ENCODE results near the gene PTS. TPM values are rescaled to one million over a fixed set of nuclear protein-coding genes. Genes with fewer than 3 reads are reported as not detected.
A peak's percentile ranks its signal among the peaks of the same experiment; 100 is the strongest.

The PTS gene
- total and polyA plus RNA-seq, 5 experiments from 2014 or later, result 4.6 to 30.8 (median 7.6) TPM

DNA sequence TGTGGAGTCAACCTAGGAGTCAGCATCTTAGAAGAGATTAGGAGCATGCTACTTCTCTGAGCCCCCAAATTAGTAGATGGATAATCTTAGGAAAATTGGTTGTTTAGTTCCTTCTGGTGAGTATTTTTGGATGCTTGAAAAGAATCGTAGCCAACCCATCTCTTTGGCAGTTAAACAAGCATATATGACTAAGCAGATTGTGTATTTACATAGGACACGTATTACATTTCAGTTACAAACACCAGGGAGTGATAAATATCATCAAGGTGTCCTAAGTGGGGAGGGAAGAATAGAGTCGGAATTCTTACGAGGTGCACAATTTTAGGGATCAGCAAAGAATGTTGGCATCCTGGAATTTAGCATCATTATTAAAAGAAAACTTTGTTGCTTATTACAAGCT, 21.0 kb downstream of the PTS start:
- Mint-ChIP-seq H3K9me3 (peaks cover 0 to 31% (median 10%) of the 10 kb centered on the region in 9 donors), H3K4me1 (peaks cover 0 to 2% (median 0%) of the 10 kb centered on the region in 4 donors), H3K4me3 (no peak overlapping the region), H3K36me3 (peaks cover 15 to 26% (median 16%) of the 10 kb centered on the region in 3 donors), H3K27ac (no peak overlapping the region), H3K27me3 (no peaks in the 10 kb centered on the region)
- DNase-seq (no peak), ATAC-seq (no peak)
- POLR2A ChIA-PET, result no interaction called here

DNA sequence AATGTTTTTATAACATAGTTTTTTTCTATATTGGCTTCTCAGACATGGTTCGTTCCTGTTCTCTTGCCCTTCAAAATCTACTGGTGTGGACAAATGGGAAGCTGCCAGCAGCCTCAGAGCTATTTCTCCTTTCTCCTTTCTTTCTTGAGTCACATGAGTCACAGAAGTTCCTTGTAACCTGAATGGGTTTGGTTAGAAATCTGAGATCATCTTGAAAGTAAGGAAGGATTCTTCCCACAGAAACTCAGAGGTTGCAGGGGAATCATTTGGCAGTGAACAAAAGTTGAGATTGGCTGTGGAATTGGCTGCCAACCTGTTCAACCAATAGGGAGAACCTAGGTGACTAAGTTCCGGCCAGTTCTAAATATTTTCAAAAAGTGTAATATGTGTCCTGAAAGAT, 22.0 kb downstream of the PTS start:
- Mint-ChIP-seq H3K27me3 (no peaks in the 10 kb centered on the region), H3K27ac (no peak overlapping the region), H3K9me3 (peaks cover 0 to 26% (median 7%) of the 10 kb centered on the region in 9 donors), H3K4me1 (peaks cover 0 to 2% (median 0%) of the 10 kb centered on the region in 4 donors), H3K4me3 (no peak overlapping the region), H3K36me3 (peaks cover 8 to 16% (median 9%) of the 10 kb centered on the region in 3 donors)
- POLR2A ChIA-PET, result no interaction called here
- ATAC-seq, result no peak
- DNase-seq, result no peak

DNA sequence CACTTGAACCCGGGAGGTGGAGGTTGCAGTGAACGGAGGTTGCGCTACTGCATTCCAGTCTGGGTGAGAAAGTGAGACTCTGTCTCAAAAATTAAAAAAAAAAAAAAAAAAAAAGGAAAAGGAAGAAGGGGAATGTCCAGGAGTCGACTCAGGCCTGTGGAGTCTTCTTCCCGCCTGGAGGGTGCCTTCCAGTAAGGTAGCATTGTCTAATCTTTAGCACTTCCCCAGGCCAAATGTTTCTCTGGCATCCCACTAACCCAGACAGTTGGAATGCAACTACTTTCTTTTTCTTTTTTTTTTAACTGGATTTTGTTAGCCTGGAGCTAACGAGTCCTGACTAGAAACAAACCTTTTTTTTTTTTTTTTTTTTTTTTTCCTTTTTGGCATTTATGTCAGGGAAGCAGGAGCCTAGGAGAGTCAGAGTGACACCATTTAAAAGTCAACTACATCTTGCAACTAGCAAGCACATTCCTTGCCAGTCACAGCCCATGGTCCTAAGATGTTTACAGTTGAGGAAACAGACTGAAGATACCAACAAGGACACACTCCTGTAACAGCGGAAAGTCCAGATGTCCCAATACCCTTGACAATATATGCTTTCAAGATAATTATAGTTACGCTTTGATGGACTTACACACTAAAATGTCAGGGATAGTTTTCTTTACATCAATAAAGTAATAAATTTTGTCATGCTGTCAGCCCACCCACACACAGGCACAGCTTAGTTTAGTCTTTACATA, 23.8 kb downstream of the PTS start:
- Mint-ChIP-seq H3K4me3 (no peak overlapping the region), H3K27me3 (no peaks in the 10 kb centered on the region), H3K4me1 (no peaks in the 10 kb centered on the region), H3K27ac (no peak overlapping the region), H3K36me3 (peaks cover 0 to 5% (median 2%) of the 10 kb centered on the region in 3 donors), H3K9me3 (peaks cover 0 to 13% (median 2%) of the 10 kb centered on the region in 9 donors)
- ATAC-seq, result no peak
- DNase-seq, result no peak
- POLR2A ChIA-PET, result no interaction called here

DNA sequence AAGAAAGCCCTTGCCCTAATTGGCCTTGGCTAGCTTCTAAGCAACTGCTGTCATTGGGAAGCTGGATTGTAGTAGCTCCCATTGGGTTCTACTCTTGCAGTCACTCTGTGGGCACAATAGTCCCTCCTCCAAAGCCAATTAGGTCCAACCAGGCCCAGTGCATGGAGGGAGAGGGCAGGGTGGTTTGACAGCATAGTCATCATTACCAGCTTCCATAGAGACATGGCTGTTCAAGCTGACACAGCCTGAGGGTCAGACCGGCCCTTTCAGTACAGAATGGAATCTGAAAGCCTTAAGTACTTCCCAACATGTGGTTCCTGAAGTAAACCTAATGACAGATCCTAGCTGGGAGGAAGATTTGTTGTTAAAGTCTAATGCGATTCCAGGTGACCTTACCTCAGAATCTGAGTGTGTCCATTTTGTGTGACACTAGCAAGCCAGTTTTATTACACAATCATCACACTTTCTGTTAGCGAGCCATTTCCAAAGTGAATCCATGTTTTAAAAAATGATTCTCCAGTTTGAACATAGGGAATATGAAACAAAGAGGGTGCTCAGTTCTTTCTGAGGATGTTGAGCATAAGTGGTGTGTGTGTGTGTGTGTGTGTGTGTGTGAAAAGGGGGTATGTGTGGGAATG, 27.5 kb downstream of the PTS start:
- ATAC-seq (no peak), DNase-seq (no peak)
- Mint-ChIP-seq H3K27me3 (no peaks in the 10 kb centered on the region), H3K4me3 (no peak overlapping the region), H3K4me1 (no peaks in the 10 kb centered on the region), H3K9me3 (no peaks in the 10 kb centered on the region), H3K36me3 (peaks cover 0 to 4% (median 3%) of the 10 kb centered on the region in 3 donors), H3K27ac (no peak overlapping the region)
- POLR2A ChIA-PET, result no interaction called here

DNA sequence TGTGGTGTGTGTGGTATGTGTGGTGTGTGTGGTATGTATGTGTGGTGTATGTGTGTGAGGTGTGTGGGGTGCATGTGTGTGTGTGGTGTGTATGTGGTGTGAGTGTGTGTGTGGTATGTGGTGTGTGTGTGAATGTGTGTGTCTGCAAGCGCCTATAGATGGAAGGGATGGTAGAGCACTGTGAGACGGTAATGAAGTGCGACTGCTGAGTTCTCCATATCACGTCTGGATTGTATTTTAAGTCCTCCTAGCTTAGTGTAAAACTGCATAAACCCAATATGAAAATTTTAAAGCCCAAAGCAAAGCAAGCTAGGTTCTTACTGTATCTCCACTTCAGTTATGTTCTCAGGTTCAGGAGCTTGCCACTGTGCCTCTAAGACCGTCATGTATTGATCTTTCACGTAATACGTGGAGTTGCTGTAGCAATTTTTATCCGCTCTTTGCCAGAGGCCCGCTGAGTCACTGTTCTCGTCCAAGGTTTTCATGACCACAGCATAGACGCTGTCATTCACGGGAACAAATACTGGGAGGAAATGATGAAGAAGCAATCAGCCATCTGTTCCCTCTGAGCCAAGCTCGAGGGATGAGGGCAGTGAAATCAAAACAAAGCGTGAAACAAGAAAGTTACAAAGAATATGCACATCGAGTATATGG, 29.0 kb downstream of the PTS start:
- ATAC-seq, result no peak
- Mint-ChIP-seq H3K4me1 (no peaks in the 10 kb centered on the region), H3K36me3 (peaks cover 0 to 3% (median 2%) of the 10 kb centered on the region in 3 donors), H3K27ac (no peak overlapping the region), H3K27me3 (no peaks in the 10 kb centered on the region), H3K4me3 (no peak overlapping the region), H3K9me3 (no peaks in the 10 kb centered on the region)
- POLR2A ChIA-PET, result no interaction called here
- DNase-seq, result no peak

DNA sequence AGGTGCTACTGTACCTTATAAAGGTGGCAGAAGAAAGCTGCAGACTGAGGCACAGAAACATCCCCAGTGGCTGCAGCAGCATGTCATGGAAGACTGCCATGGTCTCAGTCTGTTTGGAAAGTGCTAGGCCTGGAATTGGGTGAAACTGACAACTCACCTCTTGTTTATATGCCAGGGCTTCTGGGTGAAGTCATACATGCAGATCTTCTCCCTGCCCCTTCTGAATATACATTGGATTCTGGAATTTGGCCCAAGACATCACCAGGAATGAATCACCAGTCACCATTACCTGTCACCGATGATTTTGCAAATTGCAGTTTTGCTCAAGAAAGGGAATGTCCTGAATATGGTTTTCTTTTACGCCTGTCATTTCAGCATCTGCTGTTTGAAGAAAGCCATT, 34.3 kb downstream of the PTS start, which contains the start of gene PLET1:
PLET1 (minus strand) TSS at position 371 of the 400 bp plus-strand sequence; CDS start at position 100, 271 bp downstream.
- no peak for DNase-seq
- no peak within 1 kb of the TSS for H3K4me3 Mint-ChIP-seq
- no peaks in the 10 kb centered on the region for H3K9me3 Mint-ChIP-seq
- peaks cover 0 to 3% (median 2%) of the 10 kb centered on the region in 3 donors for H3K36me3 Mint-ChIP-seq
- POLR2A ChIA-PET, result interaction anchor here (0.6 kb wide), 1 partner anchor 11 kb away, joined by 3 read pairs; no protein-coding TSS in a partner anchor
- no peaks in the 10 kb centered on the region for H3K4me1 Mint-ChIP-seq
- ATAC-seq, result no peak
- peak within 1 kb of the TSS in 1 of 10 donors; percentile 71 for H3K27ac Mint-ChIP-seq
- no peaks in the 10 kb centered on the region for H3K27me3 Mint-ChIP-seq

DNA sequence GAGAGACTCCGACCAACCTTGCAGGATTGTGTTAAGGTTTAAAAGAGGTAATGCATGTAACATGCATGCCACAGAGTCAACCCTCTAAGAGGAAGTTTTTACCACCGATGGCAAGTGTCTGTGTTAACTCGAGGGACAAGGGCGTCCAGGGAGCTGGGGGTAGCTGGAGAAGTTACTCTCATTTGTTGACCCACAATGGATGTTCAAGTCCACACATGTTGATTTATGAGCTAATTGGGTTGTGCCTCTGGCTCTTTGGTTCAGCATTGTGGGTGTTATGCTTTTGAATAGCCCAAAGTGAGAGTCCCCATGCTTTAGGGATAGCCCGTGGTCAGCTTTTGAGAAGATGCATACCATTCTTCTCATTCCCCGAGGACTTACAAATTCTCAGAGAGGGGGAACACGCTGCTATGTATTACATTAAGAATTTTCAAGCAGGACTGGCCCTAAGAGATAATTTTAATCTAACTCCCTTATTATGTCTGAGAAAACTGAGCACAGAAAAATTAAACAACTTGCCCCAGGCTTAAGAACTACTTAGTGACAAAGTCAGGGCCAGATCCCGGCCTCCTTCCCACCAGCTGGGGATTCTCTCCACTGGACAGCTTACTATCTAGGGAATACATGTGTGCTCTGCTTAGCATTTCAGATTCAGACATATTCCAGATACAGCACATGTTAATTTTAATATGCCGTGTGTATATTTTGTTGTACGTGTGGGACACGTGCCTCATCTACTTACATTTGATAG, 39.6 kb downstream of the PTS start:
- H3K36me3 Mint-ChIP-seq, result no peaks in the 10 kb centered on the region
- H3K27me3 Mint-ChIP-seq, result no peaks in the 10 kb centered on the region
- no peaks in the 10 kb centered on the region for H3K4me1 Mint-ChIP-seq
- ATAC-seq (no peak), DNase-seq (no peak)
- H3K9me3 Mint-ChIP-seq, result no peaks in the 10 kb centered on the region
- H3K4me3 Mint-ChIP-seq, result no peak overlapping the region
- POLR2A ChIA-PET, result interaction anchor here (0.6 kb wide), 1 partner anchor 39 kb away, joined by 3 read pairs; no protein-coding TSS in a partner anchor
- no peak overlapping the region for H3K27ac Mint-ChIP-seq

DNA sequence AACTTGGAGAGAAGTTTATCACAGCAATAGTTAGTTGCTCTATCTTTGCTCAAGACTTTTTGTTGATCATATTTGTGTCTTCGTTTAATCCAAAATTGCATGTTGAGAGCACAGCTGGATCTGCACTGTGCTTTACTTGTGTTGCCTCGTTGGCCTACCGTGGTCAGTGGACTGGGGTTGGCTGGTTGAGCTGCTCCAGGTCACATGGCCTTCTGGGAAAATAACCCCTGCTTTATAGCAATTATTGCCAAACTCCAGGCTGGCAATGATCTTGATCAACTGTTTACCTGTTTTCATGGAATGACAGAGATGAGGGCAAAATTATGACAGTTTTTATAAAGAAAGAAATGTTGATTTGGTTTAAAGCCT, 40.2 kb downstream of the PTS start:
- no peak overlapping the region for H3K27ac Mint-ChIP-seq
- H3K36me3 Mint-ChIP-seq, result no peaks in the 10 kb centered on the region
- ATAC-seq (no peak), DNase-seq (no peak)
- no peak overlapping the region for H3K4me3 Mint-ChIP-seq
- H3K27me3 Mint-ChIP-seq, result no peaks in the 10 kb centered on the region
- no peaks in the 10 kb centered on the region for H3K9me3 Mint-ChIP-seq
- H3K4me1 Mint-ChIP-seq, result peaks cover 0 to 3% (median 0%) of the 10 kb centered on the region in 4 donors
- POLR2A ChIA-PET, result no interaction called here

DNA sequence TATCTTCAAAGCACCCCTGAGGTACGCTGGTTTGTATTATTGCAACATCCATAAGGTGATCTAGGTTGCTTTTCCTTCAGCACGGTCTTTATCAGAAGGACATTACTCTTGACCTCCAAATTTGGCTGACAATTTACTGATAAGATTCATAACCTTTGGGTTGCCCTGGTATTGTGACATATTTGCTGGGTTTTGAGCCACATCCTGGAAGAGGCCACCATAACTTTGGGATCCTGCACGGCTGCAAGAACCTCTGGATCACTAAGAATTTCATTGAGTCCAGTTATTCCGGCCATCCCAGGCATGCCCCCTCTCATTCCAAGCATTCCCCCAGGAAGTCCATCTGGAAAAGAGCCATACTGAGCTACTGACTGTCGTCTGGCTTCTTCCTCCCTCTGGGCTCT, 41.0 kb downstream of the PTS start:
- POLR2A ChIA-PET, result no interaction called here
- Mint-ChIP-seq H3K27ac (no peak overlapping the region), H3K4me1 (peaks cover 0 to 5% (median 0%) of the 10 kb centered on the region in 4 donors), H3K36me3 (no peaks in the 10 kb centered on the region), H3K4me3 (no peak overlapping the region), H3K9me3 (no peaks in the 10 kb centered on the region), H3K27me3 (no peaks in the 10 kb centered on the region)
- ATAC-seq, result no peak
- DNase-seq, result no peak

DNA sequence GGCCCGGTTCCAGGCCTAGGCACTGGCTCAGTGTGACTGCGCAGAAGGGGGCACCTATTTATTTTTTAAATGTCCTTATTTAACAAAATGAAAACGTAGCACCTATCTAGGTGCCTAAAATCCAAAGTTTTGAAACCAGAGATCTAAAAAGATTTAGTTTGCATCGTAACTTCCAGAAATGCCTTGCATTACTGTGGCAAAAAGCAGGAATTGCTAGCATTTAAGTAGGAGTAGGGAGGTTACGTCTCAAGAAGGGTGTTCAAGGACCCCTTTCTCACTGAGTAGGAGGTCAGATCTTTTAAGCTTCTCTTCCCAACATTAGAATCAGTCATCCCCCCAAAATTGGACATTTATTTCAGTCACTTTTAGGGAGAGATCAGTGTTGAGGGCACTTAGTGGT, 42.2 kb downstream of the PTS start:
- ATAC-seq (no peak), DNase-seq (no peak)
- no peaks in the 10 kb centered on the region for H3K9me3 Mint-ChIP-seq
- peaks cover 0 to 3% (median 0%) of the 10 kb centered on the region in 3 donors for H3K36me3 Mint-ChIP-seq
- POLR2A ChIA-PET, result no interaction called here
- H3K4me3 Mint-ChIP-seq, result no peak overlapping the region
- no peaks in the 10 kb centered on the region for H3K27me3 Mint-ChIP-seq
- peak overlapping the region in 1 of 10 donors; percentile 24 for H3K27ac Mint-ChIP-seq
- H3K4me1 Mint-ChIP-seq, result peaks cover 0 to 5% (median 0%) of the 10 kb centered on the region in 4 donors

DNA sequence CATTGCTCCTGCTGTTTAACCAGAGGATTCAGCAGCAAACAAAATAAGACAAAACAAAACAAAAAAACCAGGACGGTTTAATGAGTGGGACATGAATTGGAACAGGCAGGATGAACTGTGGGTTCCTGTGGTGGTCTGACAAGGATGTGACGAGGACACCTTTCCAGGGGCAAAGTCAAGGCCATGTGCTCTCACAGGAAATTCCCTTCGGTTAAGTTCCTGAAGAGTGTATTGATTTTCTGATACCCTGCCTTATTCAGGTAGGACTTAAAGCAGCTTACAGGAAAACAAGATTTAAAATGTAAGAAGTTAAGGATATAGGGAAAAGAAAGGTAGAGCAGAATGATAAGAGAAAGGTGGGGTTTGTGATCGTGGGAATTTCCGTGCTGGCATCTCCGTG, 42.9 kb downstream of the PTS start:
- Mint-ChIP-seq H3K4me1 (peaks cover 0 to 5% (median 0%) of the 10 kb centered on the region in 4 donors), H3K27ac (peak overlapping the region in 1 of 10 donors; percentile 9), H3K27me3 (no peaks in the 10 kb centered on the region), H3K36me3 (peaks cover 0 to 3% (median 0%) of the 10 kb centered on the region in 3 donors), H3K9me3 (no peaks in the 10 kb centered on the region), H3K4me3 (no peak overlapping the region)
- POLR2A ChIA-PET, result no interaction called here
- ATAC-seq (no peak), DNase-seq (no peak)

DNA sequence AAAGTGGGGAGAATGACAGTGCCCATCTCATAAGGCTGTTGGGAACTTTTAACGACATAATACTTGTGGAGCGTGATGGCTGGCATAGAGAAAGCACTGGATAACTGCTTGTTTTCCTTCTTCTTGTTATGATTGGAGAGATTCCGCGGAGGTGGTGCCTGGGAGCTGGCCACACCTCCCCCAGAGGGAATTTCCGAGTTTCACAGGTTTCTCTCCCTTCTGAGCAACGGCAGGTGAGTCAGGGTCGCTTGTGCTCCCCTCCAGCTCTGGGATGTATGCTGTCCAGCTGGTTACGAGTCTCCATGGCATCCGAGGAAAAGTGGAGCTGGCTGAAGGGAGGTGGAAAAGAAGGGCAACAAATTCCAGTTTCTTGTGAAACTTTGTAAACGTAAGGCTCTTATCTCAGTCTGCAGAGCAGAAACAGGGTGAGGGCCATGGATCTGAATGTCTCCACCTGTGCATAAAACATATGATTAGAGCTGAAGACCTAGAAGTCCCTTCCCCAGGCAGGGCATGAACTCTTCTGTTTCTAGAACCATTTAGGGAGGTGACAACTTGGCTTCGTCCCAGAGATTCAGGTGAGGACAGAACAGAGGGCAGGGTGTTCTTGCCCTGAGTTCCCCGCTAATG, 44.4 kb downstream of the PTS start:
- Mint-ChIP-seq H3K4me3 (no peak overlapping the region), H3K27me3 (no peaks in the 10 kb centered on the region), H3K36me3 (peaks cover 0 to 3% (median 0%) of the 10 kb centered on the region in 3 donors), H3K4me1 (peaks cover 0 to 5% (median 0%) of the 10 kb centered on the region in 4 donors), H3K27ac (no peak overlapping the region), H3K9me3 (no peaks in the 10 kb centered on the region)
- POLR2A ChIA-PET, result no interaction called here
- ATAC-seq (no peak), DNase-seq (no peak)
